KBM-7 (cell line): ENCODE measurements around the gene MKX.

Experiments
- DNase-seq: peaks from one replicate; pipeline ENCODE4 v3.0.0-alpha.2; 2015
- in situ Hi-C: fragments of 300-500 bp; cut with MboI; formaldehyde crosslinking; loops from 2 replicates; pipeline ENCODE4 v1.14.3; 2020; ENCODE audit warnings: low sequenced_read_pairs, low pct_unique_long_range_greater_than_20kb, mixed read lengths

Gene MKX

GRCh38 chr10:27625452-27626211 lies 120.0 kb downstream of the MKX start:
- in situ Hi-C loops = no loop called here
- DNase-seq = no peak

DNA sequence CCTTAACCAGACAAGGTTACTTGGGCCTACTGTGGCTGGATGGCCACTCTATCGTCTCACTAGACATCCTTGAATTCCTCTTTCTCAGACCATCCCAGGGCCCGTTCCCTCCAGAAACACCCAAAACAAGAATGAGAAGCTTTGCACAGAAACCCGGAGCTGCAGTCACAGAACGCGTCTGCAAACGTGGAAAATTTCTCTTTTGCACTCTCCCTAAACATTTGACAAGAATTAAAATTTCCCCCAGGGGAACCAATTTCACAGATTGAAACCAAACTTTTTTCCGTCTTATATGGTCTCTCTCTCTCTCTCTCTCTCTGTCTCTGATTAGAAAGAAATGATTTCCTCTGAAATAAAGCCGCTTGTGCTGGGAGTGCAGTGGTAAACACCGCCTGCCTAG lies 120.7 kb downstream of the MKX start:
- in situ Hi-C loops = no loop called here
- DNase-seq = no peak
